ENCODE data around the gene FLOT2.

DNA sequence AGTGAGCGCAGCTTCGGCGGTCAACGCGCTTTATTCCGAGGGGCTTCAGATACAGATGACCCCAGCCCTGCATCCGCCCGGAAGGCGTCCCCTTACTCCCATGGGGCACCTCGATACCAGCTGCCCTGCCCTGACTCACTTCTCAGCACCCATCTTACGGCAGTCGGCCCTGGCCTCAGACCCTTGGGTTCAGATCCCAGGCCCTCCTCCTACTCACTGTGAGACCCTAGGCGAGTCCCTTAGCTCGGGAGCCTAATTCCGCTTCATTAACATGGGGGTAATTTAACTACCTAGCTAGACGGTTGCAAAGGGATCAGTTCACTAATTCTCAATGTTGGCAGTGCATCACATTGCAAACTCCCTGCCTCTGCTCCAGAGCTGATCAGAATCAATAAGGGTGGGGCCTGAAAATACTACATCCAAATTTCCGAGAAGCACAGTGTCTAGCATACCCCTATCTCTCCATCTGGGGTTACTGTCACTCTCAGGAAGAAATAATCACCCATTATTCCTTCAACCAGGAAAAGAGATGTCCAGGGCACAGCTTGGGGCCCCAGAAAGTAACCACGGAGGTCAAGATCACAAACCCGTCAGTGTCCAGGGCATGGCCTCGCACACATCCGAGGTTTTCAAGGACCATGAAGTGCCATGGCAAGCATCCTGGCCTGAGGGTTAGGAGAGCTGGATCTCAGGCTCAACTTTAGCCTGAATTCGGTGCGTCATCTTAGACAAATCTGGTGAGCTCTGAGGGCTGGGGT lies 415 bp upstream of the FLOT2 start:
- TF ChIP-seq GATA3 (IDR thresholded peaks at IDR 0.05; ENCODE audit: low read depth, low read length) (no peak), GATA2 (IDR thresholded peaks at IDR 0.05; ENCODE audit: low read depth, low read length) (no peak)
